MM.1S (cell line): ENCODE results near the gene WDR6.

Experiments
- DNase-seq: peaks from one replicate; pipeline ENCODE4 v3.0.0-alpha.2; 2015
- H2AFZ ChIP-seq: fragments of 300-600 bp; sonication (generic); 2 replicates; pipeline ENCODE4 v1.6.0; 2016; ENCODE audit warnings: antibody characterized with exemption, low read length
- H3F3A ChIP-seq: fragments of 300-600 bp; sonication (generic); 2 replicates; pipeline ENCODE4 v1.6.1; 2016; ENCODE audit warnings: mild to moderate bottlenecking, antibody characterized with exemption, low read length, moderate library complexity, mixed read lengths; ENCODE audit not compliant: insufficient read depth
- H3K27ac ChIP-seq: fragments of 300-600 bp; sonication (generic); 2 replicates; pipeline ENCODE4 v1.5.1; 2016; ENCODE audit warnings: mild to moderate bottlenecking, low read length
- H3K27me3 ChIP-seq: fragments of 300-600 bp; sonication (generic); replicated peaks from 2 replicates; pipeline ENCODE4 v1.6.0; 2016; ENCODE audit warnings: low read length; ENCODE audit not compliant: insufficient read depth
- H3K36me3 ChIP-seq: fragments of 300-600 bp; sonication (generic); replicated peaks from 2 replicates; pipeline ENCODE4 v1.6.1; 2016; ENCODE audit warnings: mild to moderate bottlenecking, low read length, mixed read lengths; ENCODE audit not compliant: insufficient read depth
- H3K4me1 ChIP-seq: fragments of 300-600 bp; sonication (generic); 2 replicates; pipeline ENCODE4 v1.6.1; 2016; ENCODE audit warnings: low read length, mixed read lengths
- H3K4me2 ChIP-seq: fragments of 300-600 bp; sonication (generic); 2 replicates; pipeline ENCODE4 v1.6.0; 2016; ENCODE audit warnings: low read depth, low read length
- H3K4me3 ChIP-seq: fragments of 300-600 bp; sonication (generic); 2 replicates; pipeline ENCODE4 v1.5.1; 2016; ENCODE audit warnings: low read length, mixed read lengths
- H3K79me2 ChIP-seq: fragments of 300-600 bp; sonication (generic); 2 replicates; pipeline ENCODE4 v1.6.1; 2016; ENCODE audit warnings: mixed run types, low read length, mixed read lengths
- H3K9ac ChIP-seq: fragments of 300-600 bp; sonication (generic); 2 replicates; pipeline ENCODE4 v1.6.1; 2016; ENCODE audit warnings: low read length, mixed read lengths
- H3K9me2 ChIP-seq: fragments of 300-600 bp; sonication (generic); replicated peaks from 2 replicates; pipeline ENCODE4 v1.6.1; 2016; ENCODE audit warnings: mild to moderate bottlenecking, low read length, mixed read lengths; ENCODE audit not compliant: insufficient read depth
- H3K9me3 ChIP-seq: fragments of 300-600 bp; sonication (generic); replicated peaks from 2 replicates; pipeline ENCODE4 v1.6.1; 2016; ENCODE audit warnings: mild to moderate bottlenecking, low read length, mixed read lengths; ENCODE audit not compliant: insufficient read depth
- H4K20me1 ChIP-seq: fragments of 300-600 bp; sonication (generic); 2 replicates; pipeline ENCODE4 v1.6.1; 2016; ENCODE audit warnings: mild to moderate bottlenecking, low read length, moderate library complexity, mixed read lengths; ENCODE audit not compliant: insufficient read depth
- CTCF ChIP-seq: fragments of 300-600 bp; sonication (generic); IDR thresholded peaks from 2 replicates; pipeline ENCODE4 v1.5.1; 2016; ENCODE audit warnings: antibody characterized with exemption, low read length, mixed read lengths
- EZH2 ChIP-seq: fragments of 300-600 bp; sonication (generic); optimal IDR thresholded peaks from 2 replicates; pipeline ENCODE3; 2017; ENCODE audit warnings: low read depth, mild to moderate bottlenecking, antibody characterized with exemption, low read length, mixed read lengths
- EZH2phosphoT487 ChIP-seq: fragments of 300-600 bp; sonication (generic); IDR thresholded peaks from 2 replicates; pipeline ENCODE4 v1.6.1; 2018; ENCODE audit warnings: antibody characterized with exemption, low read length

The WDR6 gene

GRCh38 chr3:49020330-49021212 lies 13.4 kb downstream of the WDR6 start:
- peak overlapping the region; percentile 99 for H3K27ac ChIP-seq
- H3K4me2 ChIP-seq: peak overlapping the region; percentile 95
- DNase-seq: peak; percentile 55
- H2AFZ ChIP-seq: peak overlapping the region; percentile 37
- H3F3A ChIP-seq: peaks cover 78% of the 10 kb centered on the region
- TF ChIP-seq EZH2 (no peak), CTCF (no peak)
- H3K9me3 ChIP-seq: no peaks in the 10 kb centered on the region
- no peaks in the 10 kb centered on the region for H4K20me1 ChIP-seq
- H3K27me3 ChIP-seq: no peaks in the 10 kb centered on the region
- H3K9me2 ChIP-seq: no peaks in the 10 kb centered on the region
- H3K36me3 ChIP-seq: peaks cover 10% of the 10 kb centered on the region; the same call in 1 of the 2 replicates
- H3K79me2 ChIP-seq: peaks cover 52% of the 10 kb centered on the region
- peaks cover 43% of the 10 kb centered on the region for H3K4me1 ChIP-seq
- peak overlapping the region; percentile 97 for H3K9ac ChIP-seq
- peak overlapping the region; percentile 93 for H3K4me3 ChIP-seq

- Histone ChIP-seq H3K9me2 (no peaks in the 10 kb centered on the region), H3K4me1 (peaks cover 50% of the 10 kb centered on the region), H3K36me3 (peaks cover 9% of the 10 kb centered on the region; the same call in 1 of the 2 replicates), H3K9me3 (no peaks in the 10 kb centered on the region), H2AFZ (peak overlapping the region; percentile 80), H3K27me3 (no peaks in the 10 kb centered on the region), H3F3A (peaks cover 80% of the 10 kb centered on the region), H3K4me3 (peak overlapping the region; percentile 93), H3K79me2 (peaks cover 59% of the 10 kb centered on the region), H3K9ac (peak overlapping the region; percentile 97), H3K4me2 (peak overlapping the region; percentile 95), H4K20me1 (no peaks in the 10 kb centered on the region), H3K27ac (peak overlapping the region; percentile 99)
- no peak for TF ChIP-seq CTCF
- no peak for TF ChIP-seq EZH2
- no peak for TF ChIP-seq EZH2phosphoT487
- DNase-seq: peak; percentile 99
Measured at GRCh38 chr3:49021213-49021812, 14.1 kb downstream of the WDR6 start.

GRCh38 chr3:49021813-49022687 lies 14.9 kb downstream of the WDR6 start, which contains the start of gene NDUFAF3:
NDUFAF3 (plus strand) TSS chr3:49022121; CDS start chr3:49022145, 24 bp downstream.
- Histone ChIP-seq H3K4me2 (peak within 1 kb of the TSS; percentile 95), H3K36me3 (peaks cover 9% of the 10 kb centered on the region; the same call in 1 of the 2 replicates), H2AFZ (peak within 1 kb of the TSS; percentile 80), H3F3A (peaks cover 79% of the 10 kb centered on the region), H3K4me3 (peak within 1 kb of the TSS; percentile 93), H3K27ac (peak within 1 kb of the TSS; percentile 99), H4K20me1 (no peaks in the 10 kb centered on the region), H3K79me2 (peaks cover 67% of the 10 kb centered on the region), H3K9me2 (no peaks in the 10 kb centered on the region), H3K9me3 (no peaks in the 10 kb centered on the region), H3K9ac (peak within 1 kb of the TSS; percentile 97), H3K4me1 (peaks cover 51% of the 10 kb centered on the region), H3K27me3 (no peaks in the 10 kb centered on the region)
- TF ChIP-seq CTCF (peak; percentile 90), EZH2phosphoT487 (no peak)
- peak; percentile 96 for DNase-seq
